IMR-90 (cell line): ENCODE results near the gene ARL14EP. TPM values are rescaled to one million over a fixed set of nuclear protein-coding genes. Genes with fewer than 3 reads are reported as not detected.

Experiments used
- ATAC-seq: fragments of 200-7000 bp; cut with Tn5 transposase; 2 replicates; pipeline ENCODE4 v1.9.1; 2020; ENCODE audit warnings: low read depth, mild to moderate bottlenecking, moderate library complexity
- BruUV-seq: library from RNA; stranded (reverse); fragments of 400-500 nt; replicated peaks from 2 replicates; lab custom pipeline; 2021; lab: Mats Ljungman, UMichigan
- CTCF ChIA-PET: fragments of 300-600 bp; formaldehyde crosslinking; extraction: SDS; loops from one replicate; lab custom pipeline; 2021; ENCODE audit warnings: antibody characterized with exemption; lab: Yijun Ruan, JAX
- POLR2A ChIA-PET: fragments of 300-600 bp; sonication (Branson Sonifier 250); formaldehyde crosslinking; loops from one replicate; lab custom pipeline; 2022; ENCODE audit warnings: antibody characterized with exemption; ENCODE audit not compliant: unreplicated experiment; lab: Charles Lee
- DNase-seq: peaks from one replicate; pipeline ENCODE4 v3.0.0; 2013
- H2AFZ ChIP-seq: replicated peaks from 2 replicates; pipeline ENCODE3; 2013; ENCODE audit warnings: low read length, mild to moderate bottlenecking; ENCODE audit not compliant: poor library complexity
- H2AK5ac ChIP-seq: 2 replicates; pipeline ENCODE4 v1.6.1; 2013; ENCODE audit warnings: low read depth, low read length, inconsistent platforms
- H2AK9ac ChIP-seq: replicated peaks from 2 replicates; pipeline ENCODE3; 2013; ENCODE audit warnings: mild to moderate bottlenecking, low read depth, low read length, moderate library complexity; ENCODE audit not compliant: poor library complexity
- H2BK120ac ChIP-seq: 2 replicates; pipeline ENCODE4 v1.6.1; 2013; ENCODE audit warnings: low read depth, low read length, inconsistent platforms
- H2BK15ac ChIP-seq: 3 replicates; pipeline ENCODE4 v1.6.1; 2013; ENCODE audit warnings: low read depth, low read length, inconsistent platforms
- H2BK20ac ChIP-seq: 2 replicates; pipeline ENCODE4 v1.6.1; 2013; ENCODE audit warnings: low read depth, mild to moderate bottlenecking, inconsistent platforms, low read length, moderate library complexity
- H2BK5ac ChIP-seq: 2 replicates; pipeline ENCODE4 v1.6.1; 2013; ENCODE audit warnings: mild to moderate bottlenecking, low read depth, low read length, inconsistent platforms; ENCODE audit not compliant: poor library complexity, severe bottlenecking
- H3K14ac ChIP-seq: replicated peaks from 2 replicates; pipeline ENCODE4 v1.6.1; 2013; ENCODE audit warnings: low read depth, low read length, inconsistent platforms
- H3K18ac ChIP-seq: 2 replicates; pipeline ENCODE4 v1.6.1; 2013; ENCODE audit warnings: low read depth, low read length, control low read depth
- H3K23ac ChIP-seq: 2 replicates; pipeline ENCODE4 v1.6.1; 2013; ENCODE audit warnings: low read depth, low read length, inconsistent platforms
- H3K27ac ChIP-seq: 2 replicates; pipeline ENCODE4 v1.5.1; 2013; ENCODE audit warnings: mild to moderate bottlenecking, control low read depth, low read length; ENCODE audit not compliant: insufficient read depth
- H3K27me3 ChIP-seq: 2 replicates; pipeline ENCODE4 v1.6.1; 2013; ENCODE audit warnings: low read length; ENCODE audit not compliant: control insufficient read depth, insufficient read depth
- H3K36me3 ChIP-seq: 2 replicates; pipeline ENCODE4 v1.6.1; 2013; ENCODE audit warnings: low read length, mixed read lengths; ENCODE audit not compliant: control insufficient read depth, insufficient read depth
- H3K4ac ChIP-seq: 2 replicates; pipeline ENCODE4 v1.6.1; 2013; ENCODE audit warnings: low read depth, low read length, inconsistent platforms
- H3K4me1 ChIP-seq: 2 replicates; pipeline ENCODE4 v1.6.1; 2013; ENCODE audit warnings: low read length, mixed read lengths; ENCODE audit not compliant: control insufficient read depth, insufficient read depth
- H3K4me2 ChIP-seq: 2 replicates; pipeline ENCODE4 v1.6.1; 2013; ENCODE audit warnings: low read depth, mild to moderate bottlenecking, control low read depth, low read length, moderate library complexity
- H3K4me3 ChIP-seq: 2 replicates; pipeline ENCODE4 v1.5.1; 2013; ENCODE audit warnings: low read depth, mild to moderate bottlenecking, control low read depth, low read length, moderate library complexity; ENCODE audit not compliant: insufficient read depth
- H3K56ac ChIP-seq: 2 replicates; pipeline ENCODE4 v1.6.1; 2013; ENCODE audit warnings: low read length, inconsistent platforms; ENCODE audit not compliant: insufficient read depth; ENCODE audit errors: extremely low read depth
- H3K79me1 ChIP-seq, 2 experiments: 2 replicates each; pipeline ENCODE4 v1.6.1; 2013; ENCODE audit warnings: low read length in 2 of 2, inconsistent platforms in 1 of 2, low read depth in 1 of 2
- H3K9ac ChIP-seq: 2 replicates; pipeline ENCODE4 v1.6.1; 2013; ENCODE audit warnings: low read depth, low read length, control low read depth
- H3K9me1 ChIP-seq: 2 replicates; pipeline ENCODE4 v1.6.1; 2013; ENCODE audit warnings: low read length, inconsistent platforms; ENCODE audit not compliant: insufficient read depth
- H3K9me3 ChIP-seq: 2 replicates; pipeline ENCODE4 v1.6.1; 2013; ENCODE audit warnings: low read length; ENCODE audit not compliant: control insufficient read depth, insufficient read depth
- H4K20me1 ChIP-seq: 2 replicates; pipeline ENCODE4 v1.6.1; 2013; ENCODE audit warnings: low read length, inconsistent platforms; ENCODE audit not compliant: insufficient read depth
- H4K5ac ChIP-seq: 2 replicates; pipeline ENCODE4 v1.6.1; 2013; ENCODE audit warnings: mild to moderate bottlenecking, low read depth, low read length, control low read depth
- H4K8ac ChIP-seq, 2 experiments: 2 replicates each; pipeline ENCODE4 v1.6.1; 2013; ENCODE audit warnings: low read depth in 2 of 2, low read length in 2 of 2, control low read depth in 1 of 2, inconsistent platforms in 1 of 2
- H4K91ac ChIP-seq: 2 replicates; pipeline ENCODE4 v1.6.1; 2013; ENCODE audit warnings: low read depth, low read length, inconsistent platforms; ENCODE audit not compliant: insufficient read depth
- BHLHE40 ChIP-seq: fragments of 150-350 bp; IDR thresholded peaks from 2 replicates; pipeline ENCODE4 v1.6.1; 2016; ENCODE audit warnings: mild to moderate bottlenecking, low read depth, low read length
- CEBPB ChIP-seq: IDR thresholded peaks from 2 replicates; pipeline ENCODE4 v1.6.1; 2012; ENCODE audit warnings: low read depth, low read length, improper control_type of control experiment
- CHD1 ChIP-seq: IDR thresholded peaks from 2 replicates; pipeline ENCODE4 v1.6.1; 2012; ENCODE audit warnings: low read depth, low read length, improper control_type of control experiment
- CTCF ChIP-seq: conservative IDR thresholded peaks from 2 replicates; pipeline ENCODE4 v1.5.1; 2012; ENCODE audit warnings: mild to moderate bottlenecking, low read depth, low read length, improper control_type of control experiment
- ELK1 ChIP-seq: fragments of 150-350 bp; IDR thresholded peaks from 2 replicates; pipeline ENCODE4 v1.6.1; 2016; ENCODE audit warnings: low read depth, mild to moderate bottlenecking, low read length, moderate library complexity, borderline replicate concordance
- FOS ChIP-seq: fragments of 150-350 bp; IDR thresholded peaks from 2 replicates; pipeline ENCODE4 v1.6.1; 2016; ENCODE audit warnings: low read depth, low read length
- MAFK ChIP-seq: IDR thresholded peaks from 2 replicates; pipeline ENCODE4 v1.6.1; 2012; ENCODE audit warnings: low read depth, low read length, improper control_type of control experiment
- MAZ ChIP-seq: IDR thresholded peaks from 2 replicates; pipeline ENCODE4 v1.6.1; 2012; ENCODE audit warnings: low read depth, mild to moderate bottlenecking, low read length, improper control_type of control experiment, moderate library complexity, borderline replicate concordance
- NFE2L2 ChIP-seq: fragments of 150-350 bp; IDR thresholded peaks from 2 replicates; pipeline ENCODE4 v1.6.1; 2016; ENCODE audit warnings: low read depth, mild to moderate bottlenecking, low read length
- POLR2A ChIP-seq: IDR thresholded peaks from 2 replicates; pipeline ENCODE4 v1.6.1; 2012; ENCODE audit warnings: mild to moderate bottlenecking, low read depth, low read length
- RAD21 ChIP-seq: IDR thresholded peaks from 2 replicates; pipeline ENCODE4 v1.6.1; 2012; ENCODE audit warnings: low read length, improper control_type of control experiment
- RCOR1 ChIP-seq: IDR thresholded peaks from 2 replicates; pipeline ENCODE4 v1.6.1; 2012; ENCODE audit warnings: mild to moderate bottlenecking, low read length, improper control_type of control experiment; ENCODE audit not compliant: insufficient replicate concordance
- RFX5 ChIP-seq: IDR thresholded peaks from 2 replicates; pipeline ENCODE4 v1.8.0; 2012; ENCODE audit warnings: low read depth, mild to moderate bottlenecking, low read length, moderate library complexity
- SMC3 ChIP-seq: fragments of 150-350 bp; IDR thresholded peaks from 2 replicates; pipeline ENCODE4 v1.6.1; 2016; ENCODE audit warnings: low read depth, mild to moderate bottlenecking, antibody characterized with exemption, low read length, moderate library complexity
- USF2 ChIP-seq: fragments of 150-350 bp; IDR thresholded peaks from 2 replicates; pipeline ENCODE4 v1.6.1; 2017; ENCODE audit warnings: mild to moderate bottlenecking, antibody characterized with exemption, low read length, low read depth
- WGBS, 2 experiments: methylation state at CpG; one replicate each; pipeline versions ENCODE4 v1.1.5 to v1.1.7; 2013; ENCODE audit warnings: missing lambda C conversion rate in 2 of 2; ENCODE audit not compliant: insufficient read length in 1 of 2; ENCODE audit errors: extremely low coverage in 2 of 2; 5-methylcytosine and 5-hydroxymethylcytosine counted together
- dilution Hi-C: fragments of 300-500 bp; cut with HindIII; formaldehyde crosslinking; loops from one replicate; pipeline ENCODE4 v1.14.3; 2018; ENCODE audit warnings: low sequenced_read_pairs; ENCODE audit not compliant: unreplicated experiment
- in situ Hi-C: fragments of 300-500 bp; cut with MboI; formaldehyde crosslinking; loops from 3 replicates; pipeline ENCODE4 v1.14.3; 2019; ENCODE audit warnings: low sequenced_read_pairs, inconsistent platforms, mixed read lengths
- intact Hi-C: fragments of 100-400 bp; cut with micrococcal nuclease; formaldehyde crosslinking; loops from 2 replicates; pipeline ENCODE4 v1.10.0; 2022
- polyA plus RNA-seq, 3 experiments: library from polyadenylated mRNA; depleted of rRNA; stranded (reverse); fragments of >200 nt; gene quantifications; 2 replicates each; pipeline ENCODE4 v1.2.3, GENCODE V29; 2012; ENCODE audit warnings: low replicate concordance in 1 of 3
- total RNA-seq: library from RNA; depleted of rRNA; stranded (reverse); fragments of >200 nt; gene quantifications from 2 replicates; pipeline ENCODE4 v1.2.3, GENCODE V29; 2012

ARL14EP gene
- total and polyA plus RNA-seq, 2 of the 4 experiments (the other 2 are of a cell fraction) = 13.8 to 15.7 TPM

GRCh38 chr11:30312243-30312642 lies 10.7 kb upstream of the ARL14EP start:
- Histone ChIP-seq H4K5ac (no peak overlapping the region), H3K79me1 (no peaks in the 10 kb centered on the region), H3K4me2 (no peak overlapping the region), H2BK20ac (no peak overlapping the region), H2AK9ac (no peak overlapping the region), H4K91ac (no peak overlapping the region), H2BK5ac (no peak overlapping the region), H3K9me1 (no peaks in the 10 kb centered on the region), H3K36me3 (no peaks in the 10 kb centered on the region), H2BK120ac (no peak overlapping the region), H4K20me1 (no peaks in the 10 kb centered on the region), H3K18ac (no peak overlapping the region), H2AFZ (no peak overlapping the region), H3K27ac (no peak overlapping the region), H4K8ac (no peak overlapping the region), H3K4ac (no peak overlapping the region), H3K9me3 (no peaks in the 10 kb centered on the region), H2AK5ac (no peak overlapping the region), H3K9ac (no peak overlapping the region), H3K23ac (no peak overlapping the region), H3K14ac (no peak overlapping the region), H3K4me1 (no peaks in the 10 kb centered on the region), H3K56ac (no peak overlapping the region), H2BK15ac (no peak overlapping the region), H3K4me3 (no peak overlapping the region), H3K27me3 (no peaks in the 10 kb centered on the region)
- BruUV-seq = no TSS peak
- ATAC-seq (no peak), DNase-seq (no peak)
- TF ChIP-seq RAD21 (no peak), FOS (no peak), BHLHE40 (no peak), MAFK (no peak), RCOR1 (no peak), CHD1 (no peak), POLR2A (no peak), RFX5 (no peak), USF2 (no peak), MAZ (no peak), NFE2L2 (no peak), CEBPB (no peak), CTCF (no peak), ELK1 (no peak), SMC3 (no peak)
- intact Hi-C loops = loop anchor here (5.0 kb wide), 1 partner anchor 185 kb away; no protein-coding TSS in a partner anchor
- ChIA-PET CTCF (interaction anchor here (0.6 kb wide), 1 partner anchor 153 kb away, joined by 3 read pairs; no protein-coding TSS in a partner anchor), POLR2A (no interaction called here)
- dilution Hi-C loops = no loop called here
- WGBS, 2 experiments = no CpG with 5 or more reads among the region's 1 CpG
- in situ Hi-C loops = no loop called here
